Trophoblast cell (in vitro differentiated cells and primary cell): Measurements from ENCODE around the gene WNT3.
"Not testable (repeated sequence)": the region's sequence is repeated elsewhere in the genome, so short reads cannot be mapped to it uniquely, and the experiment has no call there.

Source experiments
- DNase-seq, 2 donors: peaks; one replicate each; pipeline ENCODE4 v3.0.0-alpha.2; 2016
- H2AFZ ChIP-seq: 2 replicates; pipeline ENCODE4 v1.6.1; 2013; ENCODE audit warnings: low read length, moderate library complexity, mild to moderate bottlenecking; ENCODE audit not compliant: insufficient read depth, poor library complexity
- H2AK5ac ChIP-seq: 2 replicates; pipeline ENCODE4 v1.6.1; 2013; ENCODE audit warnings: mild to moderate bottlenecking, low read length
- H2BK120ac ChIP-seq: 2 replicates; pipeline ENCODE4 v1.6.1; 2013; ENCODE audit warnings: low read length, mild to moderate bottlenecking, moderate library complexity; ENCODE audit not compliant: insufficient read depth, poor library complexity
- H2BK12ac ChIP-seq: 2 replicates; pipeline ENCODE4 v1.6.1; 2013; ENCODE audit warnings: mild to moderate bottlenecking, low read length, moderate library complexity
- H2BK5ac ChIP-seq: 2 replicates; pipeline ENCODE4 v1.6.1; 2013; ENCODE audit warnings: low read length, low read depth, moderate library complexity, mild to moderate bottlenecking; ENCODE audit not compliant: poor library complexity
- H3K14ac ChIP-seq: 2 replicates; pipeline ENCODE4 v1.6.1; 2013; ENCODE audit warnings: mild to moderate bottlenecking, low read length
- H3K18ac ChIP-seq: 2 replicates; pipeline ENCODE4 v1.6.1; 2013; ENCODE audit warnings: mild to moderate bottlenecking, low read length
- H3K23ac ChIP-seq: 2 replicates; pipeline ENCODE4 v1.6.1; 2013; ENCODE audit warnings: low read length
- H3K27ac ChIP-seq: 2 replicates; pipeline ENCODE4 v1.5.1; 2013; ENCODE audit warnings: low read depth, mild to moderate bottlenecking, inconsistent platforms, low read length, moderate library complexity
- H3K27me3 ChIP-seq: 2 replicates; pipeline ENCODE4 v1.6.1; 2013; ENCODE audit warnings: inconsistent platforms, mild to moderate bottlenecking, low read length, moderate library complexity; ENCODE audit not compliant: insufficient read depth
- H3K36me3 ChIP-seq, 2 experiments: 1 replicate in 1 of 2; 2 replicates in 1 of 2; pipeline ENCODE4 v1.6.1; 2013; ENCODE audit warnings: low read length in 2 of 2, mild to moderate bottlenecking in 2 of 2, moderate library complexity in 1 of 2; ENCODE audit not compliant: insufficient read depth in 2 of 2, control insufficient read depth in 1 of 2
- H3K4ac ChIP-seq: 2 replicates; pipeline ENCODE4 v1.6.1; 2013; ENCODE audit warnings: low read depth, mild to moderate bottlenecking, low read length, moderate library complexity
- H3K4me1 ChIP-seq, 2 experiments: 1 replicate in 1 of 2; 2 replicates in 1 of 2; pipeline ENCODE4 v1.6.1; 2013; ENCODE audit warnings: low read length in 2 of 2, mild to moderate bottlenecking in 2 of 2, moderate library complexity in 1 of 2; ENCODE audit not compliant: insufficient read depth in 2 of 2, control insufficient read depth in 1 of 2
- H3K4me2 ChIP-seq: 2 replicates; pipeline ENCODE4 v1.6.1; 2013; ENCODE audit warnings: inconsistent platforms, mild to moderate bottlenecking, low read length, moderate library complexity
- H3K4me3 ChIP-seq: 2 replicates; pipeline ENCODE4 v1.5.1; 2013; ENCODE audit warnings: mild to moderate bottlenecking, low read depth, low read length, inconsistent platforms
- H3K79me1 ChIP-seq: one replicate; pipeline ENCODE4 v1.6.1; 2013; ENCODE audit warnings: low read length
- H3K79me2 ChIP-seq: 2 replicates; pipeline ENCODE4 v1.6.1; 2013; ENCODE audit warnings: low read length, mild to moderate bottlenecking; ENCODE audit not compliant: control insufficient read depth, insufficient read depth, poor library complexity
- H3K9ac ChIP-seq: 2 replicates; pipeline ENCODE4 v1.6.1; 2013; ENCODE audit warnings: mild to moderate bottlenecking, low read length
- H3K9me3 ChIP-seq: 2 replicates; pipeline ENCODE4 v1.6.1; 2013; ENCODE audit warnings: low read depth, mild to moderate bottlenecking, control low read depth, inconsistent platforms, low read length; ENCODE audit not compliant: insufficient read depth
- H4K12ac ChIP-seq: 2 replicates; pipeline ENCODE4 v1.6.1; 2013; ENCODE audit warnings: low read depth, mild to moderate bottlenecking, low read length, moderate library complexity
- H4K8ac ChIP-seq: 2 replicates; pipeline ENCODE4 v1.6.1; 2013; ENCODE audit warnings: low read depth, mild to moderate bottlenecking, low read length, moderate library complexity
- H4K91ac ChIP-seq: one replicate; pipeline ENCODE4 v1.6.1; 2013; ENCODE audit warnings: low read depth, mild to moderate bottlenecking, low read length, moderate library complexity
- WGBS: extraction: QIAGEN DNeasy Blood & Tissue Kit; methylation state at CpG from one replicate; pipeline ENCODE4 v1.1.7; 2013; ENCODE audit warnings: missing lambda C conversion rate; ENCODE audit not compliant: insufficient read length, insufficient coverage; ENCODE audit errors: extremely low coverage; 5-methylcytosine and 5-hydroxymethylcytosine counted together

WNT3 gene

GRCh38 chr17:46757588-46757987, 60.9 kb downstream of the WNT3 start:
- not testable (repeated sequence) for H4K91ac ChIP-seq, H3K27me3 ChIP-seq, H3K79me1 ChIP-seq, H3K18ac ChIP-seq, H3K4ac ChIP-seq, H2BK12ac ChIP-seq, H3K4me2 ChIP-seq, H3K27ac ChIP-seq, H2AK5ac ChIP-seq, H3K9ac ChIP-seq, H3K4me1 ChIP-seq, H2BK120ac ChIP-seq, H2AFZ ChIP-seq, H2BK5ac ChIP-seq, H4K12ac ChIP-seq, H3K14ac ChIP-seq, H3K9me3 ChIP-seq, H3K23ac ChIP-seq, DNase-seq, H3K4me3 ChIP-seq, H4K8ac ChIP-seq, H3K79me2 ChIP-seq
- no CpG with 5 or more reads among the region's 4 CpGs for WGBS
- peaks cover 3 to 13% of the 10 kb centered on the region in 2 experiments for H3K36me3 ChIP-seq

- no peak overlapping the region for H3K23ac ChIP-seq
- WGBS: no CpG with 5 or more reads among the region's 2 CpGs
Observed at GRCh38 chr17:46756861-46757260, 61.6 kb downstream of the WNT3 start.

GRCh38 chr17:46756081-46756735, 62.3 kb downstream of the WNT3 start:
- H3K27me3 ChIP-seq: no peaks in the 10 kb centered on the region
- no peak overlapping the region for H3K18ac ChIP-seq
- H3K79me1 ChIP-seq: no peaks in the 10 kb centered on the region
- H2BK120ac ChIP-seq: no peak overlapping the region
- no peaks in the 10 kb centered on the region for H3K4me1 ChIP-seq
- no peaks in the 10 kb centered on the region for H3K9me3 ChIP-seq
- H2BK12ac ChIP-seq: no peak overlapping the region
- no peak overlapping the region for H4K12ac ChIP-seq
- H3K4me2 ChIP-seq: no peak overlapping the region
- H3K14ac ChIP-seq: no peak overlapping the region
- H2BK5ac ChIP-seq: no peak overlapping the region
- no peaks in the 10 kb centered on the region for H3K79me2 ChIP-seq
- no peak overlapping the region for H3K4ac ChIP-seq
- no peak overlapping the region for H4K91ac ChIP-seq
- no peak overlapping the region for H3K27ac ChIP-seq
- no peak overlapping the region for H3K9ac ChIP-seq
- no peak overlapping the region for H2AK5ac ChIP-seq
- no peak overlapping the region for H3K4me3 ChIP-seq
- WGBS: no CpG with 5 or more reads among the region's 4 CpGs
- H2AFZ ChIP-seq: no peak overlapping the region
- no peak overlapping the region for H3K23ac ChIP-seq
- H4K8ac ChIP-seq: no peak overlapping the region
- peaks cover 5 to 16% of the 10 kb centered on the region in 2 experiments for H3K36me3 ChIP-seq
- DNase-seq: no peak

More at GRCh38 chr17:46756861-46757260, 61.6 kb downstream of the WNT3 start:
- Histone ChIP-seq H2BK12ac (no peak overlapping the region), H3K9ac (no peak overlapping the region), H3K9me3 (no peaks in the 10 kb centered on the region), H2AFZ (no peak overlapping the region), H2BK120ac (no peak overlapping the region), H3K79me1 (no peaks in the 10 kb centered on the region), H4K8ac (no peak overlapping the region), H3K27ac (no peak overlapping the region), H3K36me3 (peaks cover 5 to 14% of the 10 kb centered on the region in 2 experiments), H2BK5ac (no peak overlapping the region), H2AK5ac (no peak overlapping the region), H3K79me2 (no peaks in the 10 kb centered on the region), H3K4me1 (no peaks in the 10 kb centered on the region), H3K4ac (no peak overlapping the region), H4K12ac (no peak overlapping the region), H3K27me3 (no peaks in the 10 kb centered on the region), H3K18ac (no peak overlapping the region), H4K91ac (no peak overlapping the region), H3K4me3 (no peak overlapping the region), H3K14ac (no peak overlapping the region), H3K4me2 (no peak overlapping the region)
- DNase-seq: no peak

GRCh38 chr17:46753776-46754175, 64.7 kb downstream of the WNT3 start:
- H4K12ac ChIP-seq: no peak overlapping the region

More at GRCh38 chr17:46753776-46754175, 64.7 kb downstream of the WNT3 start:
- no peak overlapping the region for H3K27ac ChIP-seq
- H4K91ac ChIP-seq: no peak overlapping the region
- H3K14ac ChIP-seq: no peak overlapping the region
- WGBS: no CpG with 5 or more reads among the region's 3 CpGs
- H4K8ac ChIP-seq: no peak overlapping the region
- H3K4ac ChIP-seq: no peak overlapping the region
- no peaks in the 10 kb centered on the region for H3K4me1 ChIP-seq
- H2BK12ac ChIP-seq: no peak overlapping the region
- no peak overlapping the region for H3K4me2 ChIP-seq
- H3K23ac ChIP-seq: no peak overlapping the region
- no peak overlapping the region for H3K4me3 ChIP-seq
- peaks cover 5 to 15% of the 10 kb centered on the region in 2 experiments for H3K36me3 ChIP-seq
- no peak overlapping the region for H2AK5ac ChIP-seq
- no peaks in the 10 kb centered on the region for H3K27me3 ChIP-seq
- no peaks in the 10 kb centered on the region for H3K79me1 ChIP-seq
- no peak overlapping the region for H2BK5ac ChIP-seq
- DNase-seq: no peak
- no peak overlapping the region for H3K18ac ChIP-seq
- no peak overlapping the region for H2BK120ac ChIP-seq
- no peak overlapping the region for H2AFZ ChIP-seq
- no peak overlapping the region for H3K9ac ChIP-seq
- H3K9me3 ChIP-seq: no peaks in the 10 kb centered on the region
- H3K79me2 ChIP-seq: no peaks in the 10 kb centered on the region
